Choroid plexus epithelial cell (primary cell): Measurements from ENCODE around the gene ARHGAP22.

Experiments used
- DNase-seq: peaks from one replicate; pipeline ENCODE4 v3.0.0-alpha.2; 2010; ENCODE audit warnings: low read depth
- H3K4me3 ChIP-seq: 2 replicates; pipeline ENCODE4 v1.5.1; 2011; ENCODE audit warnings: low read depth, mild to moderate bottlenecking, control low read depth, low read length, moderate library complexity
- TF ChIP-seq, protein P1 (sequence below): conservative IDR thresholded peaks from 2 replicates; pipeline ENCODE4 v1.5.1; 2011; ENCODE audit warnings: low read depth, mild to moderate bottlenecking, control low read depth, inconsistent platforms, low read length, moderate library complexity

Gene ARHGAP22

DNA sequence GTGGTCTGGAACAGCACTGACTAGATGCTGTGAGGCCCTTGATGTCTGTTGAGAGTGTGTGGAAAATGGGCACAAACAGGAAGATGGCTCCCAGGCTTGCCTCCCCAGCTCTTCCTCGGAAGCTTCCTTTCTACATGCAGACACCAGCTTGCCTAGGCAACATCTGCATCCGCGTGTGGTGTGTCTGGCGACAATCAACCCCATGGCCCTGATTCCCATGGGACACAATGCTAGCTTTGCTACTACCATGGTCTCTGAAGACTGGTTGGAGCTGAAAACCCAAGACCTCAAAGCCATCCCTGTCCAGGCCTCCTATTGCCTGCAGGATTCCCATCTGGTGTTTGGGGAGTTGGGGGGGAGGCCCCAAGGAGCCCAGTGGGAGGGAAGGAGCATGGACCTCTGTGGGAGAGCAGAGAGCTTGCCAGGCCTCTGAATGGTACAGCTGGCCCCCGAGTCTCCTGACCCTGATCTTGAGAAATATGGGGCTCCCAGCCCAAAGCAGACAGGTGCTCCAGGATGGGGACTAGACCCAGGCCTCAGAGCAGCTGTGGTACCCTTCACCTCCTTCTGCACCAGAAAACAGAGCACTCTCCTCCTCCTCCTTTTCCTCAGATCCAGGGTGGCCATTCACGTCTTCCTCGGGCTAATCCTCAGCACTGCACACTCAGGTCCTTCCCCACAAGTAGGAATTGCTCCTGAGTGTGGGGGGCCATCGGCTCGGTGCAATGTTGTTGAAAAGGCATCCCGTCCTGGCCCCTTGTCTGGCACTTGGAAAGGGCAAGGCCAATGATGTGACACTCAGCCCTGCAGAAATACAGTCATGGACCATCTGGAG is 57.6 kb downstream of the ARHGAP22 start:
- TF ChIP-seq, protein P1, sequence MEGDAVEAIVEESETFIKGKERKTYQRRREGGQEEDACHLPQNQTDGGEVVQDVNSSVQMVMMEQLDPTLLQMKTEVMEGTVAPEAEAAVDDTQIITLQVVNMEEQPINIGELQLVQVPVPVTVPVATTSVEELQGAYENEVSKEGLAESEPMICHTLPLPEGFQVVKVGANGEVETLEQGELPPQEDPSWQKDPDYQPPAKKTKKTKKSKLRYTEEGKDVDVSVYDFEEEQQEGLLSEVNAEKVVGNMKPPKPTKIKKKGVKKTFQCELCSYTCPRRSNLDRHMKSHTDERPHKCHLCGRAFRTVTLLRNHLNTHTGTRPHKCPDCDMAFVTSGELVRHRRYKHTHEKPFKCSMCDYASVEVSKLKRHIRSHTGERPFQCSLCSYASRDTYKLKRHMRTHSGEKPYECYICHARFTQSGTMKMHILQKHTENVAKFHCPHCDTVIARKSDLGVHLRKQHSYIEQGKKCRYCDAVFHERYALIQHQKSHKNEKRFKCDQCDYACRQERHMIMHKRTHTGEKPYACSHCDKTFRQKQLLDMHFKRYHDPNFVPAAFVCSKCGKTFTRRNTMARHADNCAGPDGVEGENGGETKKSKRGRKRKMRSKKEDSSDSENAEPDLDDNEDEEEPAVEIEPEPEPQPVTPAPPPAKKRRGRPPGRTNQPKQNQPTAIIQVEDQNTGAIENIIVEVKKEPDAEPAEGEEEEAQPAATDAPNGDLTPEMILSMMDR, result no peak
- H3K4me3 ChIP-seq, result no peak overlapping the region
- no peak for DNase-seq

DNA sequence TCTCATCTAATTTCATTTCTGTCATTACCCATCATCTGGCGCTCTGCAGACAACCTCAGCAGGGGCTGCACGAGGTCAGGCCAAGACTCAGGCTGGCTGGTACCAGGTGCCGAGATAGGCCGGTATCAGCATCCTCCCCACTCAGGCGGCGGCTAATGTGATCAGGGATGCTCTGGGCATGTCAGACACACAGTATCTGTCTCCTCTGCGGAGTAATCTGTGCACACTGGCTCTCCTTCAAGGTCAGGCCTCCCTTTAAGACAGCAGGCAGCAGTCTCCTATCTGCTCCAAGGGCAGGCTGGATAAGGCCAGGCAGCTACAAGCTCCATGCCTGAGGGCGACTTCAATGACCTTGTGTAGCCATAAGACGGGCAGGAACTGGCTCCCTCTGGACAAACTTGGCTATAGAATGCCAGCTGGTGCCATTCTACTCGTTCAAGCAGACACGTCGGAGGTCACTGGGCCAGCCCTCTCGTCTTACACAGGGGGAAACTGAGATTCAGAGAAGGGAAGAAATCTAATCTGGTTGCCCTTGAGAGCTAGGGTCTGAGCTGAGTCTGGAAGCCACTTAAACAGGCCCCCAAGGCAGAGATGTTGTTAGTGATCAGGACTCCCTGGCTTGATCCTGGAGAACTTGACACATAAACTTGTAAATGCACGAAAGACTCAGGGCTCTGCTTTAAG is 59.3 kb downstream of the ARHGAP22 start:
- no peak for DNase-seq
- TF ChIP-seq, protein P1, result no peak
- H3K4me3 ChIP-seq, result no peak overlapping the region

DNA sequence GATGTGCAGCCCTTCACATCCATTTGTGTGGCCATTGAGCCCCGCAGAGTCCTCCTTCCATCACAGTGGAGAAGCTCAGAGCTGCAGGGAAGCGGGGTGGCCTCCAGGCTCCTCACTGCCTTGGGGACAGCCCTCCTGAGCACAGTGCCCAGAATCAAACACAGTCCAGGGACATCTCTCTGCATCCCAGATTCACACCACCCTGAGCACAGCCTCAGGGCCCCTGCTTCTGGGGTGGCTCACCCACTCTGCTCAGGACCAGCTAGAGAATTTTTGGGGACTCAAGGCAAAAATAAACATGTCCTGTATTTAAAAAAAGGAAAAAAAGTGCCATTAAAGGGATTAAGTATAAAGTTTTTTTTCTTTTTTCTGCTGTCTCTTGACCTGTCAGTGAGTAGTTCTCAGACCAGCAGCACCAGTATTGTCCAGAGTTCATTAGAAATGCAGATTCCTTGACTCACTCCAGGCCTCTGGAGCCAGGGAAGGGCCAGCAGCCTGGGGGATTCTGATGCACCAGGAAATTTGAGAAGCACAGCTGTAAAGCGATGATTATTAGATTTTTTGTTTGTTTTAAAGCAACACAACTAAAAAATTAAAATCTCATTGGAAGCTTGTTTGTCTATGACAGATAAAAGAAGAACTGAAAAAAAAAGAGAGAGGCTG is 61.6 kb downstream of the ARHGAP22 start:
- TF ChIP-seq, protein P1, result no peak
- H3K4me3 ChIP-seq, result no peak overlapping the region
- DNase-seq, result no peak

DNA sequence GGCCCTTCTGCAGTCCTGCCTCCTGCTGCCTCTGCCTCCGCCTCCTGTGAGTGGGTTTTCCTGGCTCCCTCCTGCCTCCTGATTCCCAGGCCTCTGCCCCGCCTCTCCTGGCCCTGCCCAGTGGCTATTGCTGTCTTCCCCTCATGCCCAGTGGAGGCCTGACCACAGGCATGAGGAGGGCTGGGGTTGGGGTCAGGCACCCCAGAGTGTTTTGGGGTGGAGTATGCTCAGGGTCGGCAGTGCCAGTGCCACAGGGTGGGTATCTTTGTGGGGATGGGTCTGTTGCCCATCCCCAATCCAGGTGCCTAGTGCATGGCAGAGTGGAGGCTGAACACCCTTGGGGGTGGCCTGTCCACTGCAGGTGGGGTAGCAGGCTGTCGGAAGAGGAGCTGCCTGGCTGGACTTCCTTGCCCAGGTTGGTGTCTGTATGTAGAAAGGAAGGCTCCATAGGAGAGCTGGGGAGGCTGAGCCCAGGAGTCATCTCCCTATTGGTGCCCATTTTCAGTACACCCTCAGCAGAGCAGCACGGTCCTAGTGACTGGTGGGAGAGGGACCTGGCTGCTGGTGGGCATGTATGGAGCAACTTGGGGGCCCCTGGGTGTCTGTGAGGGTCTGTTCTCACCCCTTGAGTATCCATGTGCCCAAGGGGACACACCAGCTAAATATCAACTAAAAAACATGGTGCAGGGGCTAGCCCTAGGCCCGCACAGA is 62.2 kb downstream of the ARHGAP22 start:
- no peak overlapping the region for H3K4me3 ChIP-seq
- TF ChIP-seq, protein P1, result no peak
- no peak for DNase-seq

DNA sequence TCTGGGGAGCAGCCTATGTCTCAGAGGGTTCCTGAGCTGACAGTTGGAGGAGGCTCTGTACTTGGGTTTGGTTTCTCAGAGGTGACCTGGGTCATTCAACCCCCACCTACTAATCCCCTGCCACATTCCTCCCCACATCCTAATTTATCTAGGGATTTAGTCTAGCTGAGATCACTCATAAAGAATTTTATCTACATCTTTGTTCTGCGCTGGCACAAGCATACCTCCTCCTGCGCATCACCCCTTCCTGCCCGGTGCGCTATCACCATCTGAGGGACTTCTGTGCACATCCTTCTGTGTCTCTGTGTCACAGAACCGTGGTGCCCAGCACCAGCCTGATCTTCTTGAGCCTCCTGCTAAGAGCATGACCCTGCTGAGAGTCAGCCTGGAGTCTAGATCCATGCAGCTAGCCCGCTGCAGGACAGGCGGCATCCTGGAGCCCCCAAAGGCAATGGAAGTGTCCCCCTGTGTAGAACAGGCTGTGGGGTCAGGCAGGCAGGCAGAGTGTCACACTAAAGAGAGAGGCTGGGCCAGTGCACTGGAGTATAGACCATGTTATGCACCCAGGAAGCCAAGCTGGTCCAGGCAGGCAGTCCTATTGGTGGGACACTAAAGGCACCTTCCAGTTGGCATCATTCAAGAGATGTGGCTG is 63.6 kb downstream of the ARHGAP22 start:
- TF ChIP-seq, protein P1, result no peak
- no peak for DNase-seq
- H3K4me3 ChIP-seq, result no peak overlapping the region

DNA sequence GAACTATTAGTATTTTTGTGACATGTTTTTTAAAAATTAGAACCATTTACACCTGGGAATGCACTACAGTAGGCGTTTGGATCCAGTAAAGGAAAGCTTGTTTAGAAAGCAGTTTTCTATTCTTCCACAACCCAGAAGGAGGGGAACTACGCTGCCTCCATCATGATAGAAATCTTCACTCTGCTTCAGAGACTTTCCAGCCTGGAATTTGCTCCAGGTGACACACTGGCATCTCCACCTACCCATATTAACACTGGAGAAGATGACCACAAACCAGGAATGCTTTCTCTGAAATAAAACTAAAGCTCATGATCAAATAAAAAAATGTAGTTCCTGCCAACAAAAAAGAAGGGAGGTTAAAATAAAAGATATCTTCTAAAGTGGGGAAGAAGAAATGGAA is 66.3 kb downstream of the ARHGAP22 start:
- no peak overlapping the region for H3K4me3 ChIP-seq
- TF ChIP-seq, protein P1, result no peak
- no peak for DNase-seq
